ENCODE measurements around the gene PDP2. TPM values are rescaled to one million over a fixed set of nuclear protein-coding genes. Genes with fewer than 3 reads are reported as not detected.

The PDP2 gene
- total and polyA plus RNA-seq, 9 of the 15 experiments (the other 6 are each of a cell fraction or from before 2014, with no cell fraction given) = 2.5 to 24.3 (median 7.2) TPM

GRCh38 chr16:66880288-66881013 is at the start of gene PDP2 (continued):
- peak; percentile 2 for TF ChIP-seq ZFP36 (IDR thresholded peaks at IDR 0.05; ENCODE audit: low read depth, low read length, partially characterized antibody)
- peak; percentile 70 for TF ChIP-seq NFIC (IDR thresholded peaks at IDR 0.05)
- peak; percentile 75 for TF ChIP-seq HNRNPL (IDR thresholded peaks at IDR 0.05; ENCODE audit: low read depth, low read length)
- no peak; the same call in 1 of the 2 replicates for TF ChIP-seq NCOA1 (IDR thresholded peaks at IDR 0.05; ENCODE audit: low read depth)
- TF ChIP-seq UBTF (IDR thresholded peaks at IDR 0.05; ENCODE audit: borderline replicate concordance in 1 of 2, low read depth in 2 of 2, low read length in 2 of 2) = peak in 1 of 2 experiments; percentile 72; a peak in 1 of 4 replicates
- TF ChIP-seq KDM4B (IDR thresholded peaks at IDR 0.05; ENCODE audit: borderline replicate concordance in 2 of 2, low read depth in 1 of 2) = peak in 1 of 2 experiments; percentile 51; a peak in 1 of 4 replicates
- no peak for TF ChIP-seq ZNF274 (IDR thresholded peaks at IDR 0.05; ENCODE audit: borderline replicate concordance, low read depth, low read length)
- TF ChIP-seq NRF1 (conservative IDR thresholded peaks at IDR 0.05 in 1 of 2, IDR thresholded peaks at IDR 0.05 in 1 of 2) = peak; percentile 93 to 94
- TF ChIP-seq ZHX1 (conservative IDR thresholded peaks at IDR 0.05; ENCODE audit: low read length) = no peak
- TF ChIP-seq NR2C2 (CRISPR knock-in tag; IDR thresholded peaks at IDR 0.05) = peak; percentile 54
- peak; percentile 48; the same call in 1 of the 2 replicates for TF ChIP-seq NR2C2 (tag; IDR thresholded peaks at IDR 0.05)
- TF ChIP-seq CBX3 (IDR thresholded peaks at IDR 0.05; ENCODE audit: borderline replicate concordance in 1 of 2, low read length in 2 of 2) = peak in 1 of 2 experiments; percentile 16; a peak in 1 of 3 replicates
- no peak for TF ChIP-seq POLR2AphosphoS5 (IDR thresholded peaks at IDR 0.05; ENCODE audit: control insufficient read depth, insufficient read depth, low read depth, low read length)
- TF ChIP-seq ZNF134 (CRISPR knock-in tag; conservative IDR thresholded peaks at IDR 0.05) = no peak
- no peak for TF ChIP-seq RNF219 (CRISPR knock-in tag; IDR thresholded peaks at IDR 0.05)
- TF ChIP-seq ZFP1 (CRISPR knock-in tag; IDR thresholded peaks at IDR 0.05) = no peak
- no peak for TF ChIP-seq TRIM28 (IDR thresholded peaks at IDR 0.05)
- 0 out of 2 replicates have a peak, but pooled peaks have one; percentile 55 for TF ChIP-seq FOXP4 (CRISPR knock-in tag; IDR thresholded peaks at IDR 0.05; ENCODE audit: borderline replicate concordance)

Data from K562 (cell line).